Stimulated activated CD4-positive, alpha-beta T cell treated with anti-CD3 and anti-CD28 coated beads, Interleukin-1b, Interleukin-23, amount 100 ng/mL, for 24 hours (primary cell): ENCODE measurements around the gene CCDC188.

ENCODE experiments used
- DNase-seq, 4 experiments: peaks; one replicate each; pipeline ENCODE4 v3.0.0-alpha.2; 2020; ENCODE audit warnings: low read depth in 4 of 4, low spot score in 1 of 4

CCDC188 gene

GRCh38 chr22:20123366-20124082, 27.3 kb downstream of the CCDC188 start:
- DNase-seq: no peak

- DNase-seq: no peak
Measured at GRCh38 chr22:20121856-20122415, 28.9 kb downstream of the CCDC188 start.

GRCh38 chr22:20118300-20119020, 32.4 kb downstream of the CCDC188 start:
- no peak for DNase-seq

GRCh38 chr22:20117633-20118299, 33.1 kb downstream of the CCDC188 start:
- peak; percentile 57 to 78 (median 68) for DNase-seq

- peak; percentile 89 to 96 (median 94) for DNase-seq
Measured at GRCh38 chr22:20116951-20117632, 33.8 kb downstream of the CCDC188 start, which contains the start of gene TRMT2A. Gene TRMT2A, minus strand, starts transcription at chr22:20117226. Its CDS starts 320 bp downstream, at chr22:20116906.

- DNase-seq: no peak
Measured at GRCh38 chr22:20116376-20116950, 34.4 kb downstream of the CCDC188 start.

- no peak for DNase-seq
Measured at GRCh38 chr22:20115691-20116375, 35.0 kb downstream of the CCDC188 start, which contains the start of gene RANBP1. Gene RANBP1, plus strand, starts transcription at chr22:20116104. Its CDS starts 81 bp downstream, at chr22:20116185.

GRCh38 chr22:20114506-20115475, 36.1 kb downstream of the CCDC188 start:
- DNase-seq: no peak

- DNase-seq: no peak
Measured at GRCh38 chr22:20113551-20114310, 37.1 kb downstream of the CCDC188 start.

GRCh38 chr22:20112623-20113511, 38.0 kb downstream of the CCDC188 start:
- DNase-seq: no peak

- DNase-seq: no peak
Measured at GRCh38 chr22:20111689-20112622, 38.9 kb downstream of the CCDC188 start.

GRCh38 chr22:20111045-20111688, 39.7 kb downstream of the CCDC188 start:
- no peak for DNase-seq

GRCh38 chr22:20110359-20110985, 40.4 kb downstream of the CCDC188 start:
- no peak for DNase-seq

GRCh38 chr22:20109411-20110358, 41.2 kb downstream of the CCDC188 start:
- DNase-seq: no peak
